ENCODE results near the gene HOXA9.

Gene HOXA9

GRCh38 chr7:27148756-27149641 is 16.3 kb downstream of the HOXA9 start (continued):
- TF ChIP-seq ZBTB44 (tag by site-specific recombination; IDR thresholded peaks at IDR 0.05) (no peak), HOXD13 (CRISPR knock-in tag; IDR thresholded peaks at IDR 0.05; ENCODE audit: borderline replicate concordance) (0 out of 2 replicates have a peak, but pooled peaks have one; percentile 41), ZNF768 (tag by site-specific recombination; IDR thresholded peaks at IDR 0.05) (no peak), ZNF426 (tag by site-specific recombination; IDR thresholded peaks at IDR 0.05) (peak; percentile 23; the same call in 1 of the 2 replicates), KLF10 (tag by site-specific recombination; IDR thresholded peaks at IDR 0.05) (peak; percentile 22; the same call in 1 of the 2 replicates), ZNF843 (tag by site-specific recombination; IDR thresholded peaks at IDR 0.05) (peak; percentile 81), ZNF18 (tag by site-specific recombination; IDR thresholded peaks at IDR 0.05) (0 out of 2 replicates have a peak, but pooled peaks have one; percentile 37), ZSCAN30 (tag by site-specific recombination; IDR thresholded peaks at IDR 0.05) (peak; percentile 42; the same call in 1 of the 2 replicates), ZNF449 (tag by site-specific recombination; IDR thresholded peaks at IDR 0.05) (peak; percentile 64; the same call in 1 of the 2 replicates), FEZF1 (tag by site-specific recombination; IDR thresholded peaks at IDR 0.05) (peak; percentile 87), ZNF341 (tag by site-specific recombination; IDR thresholded peaks at IDR 0.05; ENCODE audit: low read depth) (peak; percentile 19; the same call in 1 of the 2 replicates), KLF7 (tag by site-specific recombination; IDR thresholded peaks at IDR 0.05; ENCODE audit: borderline replicate concordance) (peak; percentile 59; the same call in 1 of the 2 replicates), PRDM6 (tag by site-specific recombination; IDR thresholded peaks at IDR 0.05) (peak; percentile 99), ZNF626 (tag by site-specific recombination; IDR thresholded peaks at IDR 0.05) (no peak), ZNF221 (tag by site-specific recombination; IDR thresholded peaks at IDR 0.05; ENCODE audit: borderline replicate concordance) (no peak), ZNF366 (tag by site-specific recombination; conservative IDR thresholded peaks at IDR 0.05) (peak; percentile 45; the same call in 1 of the 2 replicates), ZBTB20 (tag by site-specific recombination; IDR thresholded peaks at IDR 0.05) (peak; percentile 10; the same call in 1 of the 2 replicates), ZBTB8A (tag by site-specific recombination; IDR thresholded peaks at IDR 0.05) (peak; percentile 76), IKZF3 (tag by site-specific recombination; IDR thresholded peaks at IDR 0.05) (peak; percentile 85)
